Pulmonary artery endothelial cell (primary cell): ENCODE results near the gene FRZB. TPM values are rescaled to one million over a fixed set of nuclear protein-coding genes. Genes with fewer than 3 reads are reported as not detected.

Experiments used
- DNase-seq: peaks from one replicate; pipeline ENCODE4 v3.0.0-alpha.2; 2011; ENCODE audit warnings: low read depth, low spot score
- total RNA-seq: library from RNA; depleted of rRNA; stranded (reverse); fragments of >200 nt; gene quantifications from 2 replicates; pipeline ENCODE4 v1.2.3, GENCODE V29; 2014

FRZB gene
- total RNA-seq, 1 donor from 2014 or later: not detected

GRCh38 chr2:182845794-182846417, 20.5 kb downstream of the FRZB start:
- no peak for DNase-seq

GRCh38 chr2:182836451-182836850, 30.0 kb downstream of the FRZB start:
- no peak for DNase-seq

- no peak for DNase-seq
Observed at GRCh38 chr2:182834293-182834692, 32.1 kb downstream of the FRZB start.

GRCh38 chr2:182833084-182833854, 33.2 kb downstream of the FRZB start:
- DNase-seq: no peak

- DNase-seq: no peak
Observed at GRCh38 chr2:182831921-182832320, 34.5 kb downstream of the FRZB start.

- no peak for DNase-seq
Observed at GRCh38 chr2:182831101-182831500, 35.3 kb downstream of the FRZB start.

- no peak for DNase-seq
Observed at GRCh38 chr2:182827182-182827879, 39.1 kb downstream of the FRZB start.

GRCh38 chr2:182826496-182826895, 39.9 kb downstream of the FRZB start:
- DNase-seq: no peak

- no peak for DNase-seq
Observed at GRCh38 chr2:182826064-182826463, 40.4 kb downstream of the FRZB start.

GRCh38 chr2:182824767-182825158, 41.7 kb downstream of the FRZB start:
- no peak for DNase-seq

GRCh38 chr2:182824056-182824766, 42.2 kb downstream of the FRZB start:
- DNase-seq: no peak

- no peak for DNase-seq
Observed at GRCh38 chr2:182822733-182823132, 43.7 kb downstream of the FRZB start.

GRCh38 chr2:182821182-182821581, 45.3 kb downstream of the FRZB start:
- no peak for DNase-seq

GRCh38 chr2:182819412-182819811, 47.0 kb downstream of the FRZB start:
- DNase-seq: no peak

- DNase-seq: no peak
Observed at GRCh38 chr2:182818925-182819324, 47.5 kb downstream of the FRZB start.

GRCh38 chr2:182818501-182818900, 47.9 kb downstream of the FRZB start:
- no peak for DNase-seq

- no peak for DNase-seq
Observed at GRCh38 chr2:182817558-182817957, 48.9 kb downstream of the FRZB start.

- DNase-seq: no peak
Observed at GRCh38 chr2:182816866-182817265, 49.6 kb downstream of the FRZB start.

- no peak for DNase-seq
Observed at GRCh38 chr2:182814804-182815203, 51.6 kb downstream of the FRZB start.

- no peak for DNase-seq
Observed at GRCh38 chr2:182814380-182814779, 52.1 kb downstream of the FRZB start.

- no peak for DNase-seq
Observed at GRCh38 chr2:182810087-182810486, 56.4 kb downstream of the FRZB start.

GRCh38 chr2:182807319-182807718, 59.1 kb downstream of the FRZB start:
- DNase-seq: no peak
